Urinary bladder (tissue), 4 donors: ENCODE data around the gene OSBPL6. TPM values are rescaled to one million over a fixed set of nuclear protein-coding genes. Genes with fewer than 3 reads are reported as not detected.
"Not testable (repeated sequence)": the region's sequence is repeated elsewhere in the genome, so short reads cannot be mapped to it uniquely, and the experiment has no call there.

Source experiments
- DNase-seq: peaks from one replicate; pipeline ENCODE4 v3.0.0-alpha.2; 2015; ENCODE audit errors: extremely low spot score
- H3K27ac ChIP-seq: one replicate; pipeline ENCODE4 v1.5.1; 2013; ENCODE audit warnings: low read depth, mild to moderate bottlenecking, moderate library complexity
- H3K36me3 ChIP-seq: one replicate; pipeline ENCODE4 v1.6.1; 2013; ENCODE audit warnings: mild to moderate bottlenecking, moderate library complexity; ENCODE audit not compliant: insufficient read depth
- H3K4me1 ChIP-seq: one replicate; pipeline ENCODE4 v1.6.1; 2013; ENCODE audit warnings: mild to moderate bottlenecking, moderate library complexity; ENCODE audit not compliant: insufficient read depth
- H3K4me3 ChIP-seq: one replicate; pipeline ENCODE4 v1.5.1; 2013; ENCODE audit warnings: low read depth, low read length
- WGBS: extraction: QIAGEN DNeasy Blood & Tissue Kit; methylation state at CpG from one replicate; pipeline ENCODE4 v1.1.7; 2013; 5-methylcytosine and 5-hydroxymethylcytosine counted together
- polyA plus RNA-seq: library from polyadenylated mRNA; stranded (reverse); fragments of 200-250 nt; gene quantifications from one replicate; pipeline ENCODE4 v1.2.3, GENCODE V29; 2013
- total RNA-seq: library from RNA; depleted of rRNA; stranded (reverse); fragments of >200 nt; gene quantifications from one replicate; pipeline ENCODE4 v1.2.3, GENCODE V29; 2014
- donor health status: healthy with polysubstance abuse.
- donor health status: healthy.

OSBPL6 gene
- total and polyA plus RNA-seq, 2 donors, result 1.4 to 1.9 TPM

DNA sequence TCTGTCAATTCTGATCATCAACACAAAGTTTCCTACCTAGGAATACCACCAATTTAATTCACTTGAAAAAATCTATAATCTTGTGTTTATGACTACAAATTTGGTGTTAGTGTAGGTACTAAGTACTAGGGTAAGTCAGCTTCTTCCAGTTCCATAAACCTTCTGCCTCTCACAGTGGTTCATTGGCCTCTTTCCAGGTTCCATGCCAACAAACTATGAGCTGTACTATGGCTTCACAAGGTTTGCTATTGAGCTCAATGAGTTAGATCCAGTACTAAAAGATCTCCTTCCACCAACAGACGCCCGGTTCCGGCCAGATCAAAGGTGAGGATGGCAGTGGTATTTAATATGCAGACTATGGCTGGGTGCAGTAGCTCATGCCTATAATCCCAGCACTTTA lies 197.9 kb downstream of the OSBPL6 start:
- no peaks in the 10 kb centered on the region for H3K36me3 ChIP-seq
- H3K4me1 ChIP-seq, result no peaks in the 10 kb centered on the region
- H3K4me3 ChIP-seq, result no peak overlapping the region
- no peak for DNase-seq
- H3K27ac ChIP-seq, result no peak overlapping the region
- 94% methylated on average over 3 of the region's 3 CpGs for WGBS

DNA sequence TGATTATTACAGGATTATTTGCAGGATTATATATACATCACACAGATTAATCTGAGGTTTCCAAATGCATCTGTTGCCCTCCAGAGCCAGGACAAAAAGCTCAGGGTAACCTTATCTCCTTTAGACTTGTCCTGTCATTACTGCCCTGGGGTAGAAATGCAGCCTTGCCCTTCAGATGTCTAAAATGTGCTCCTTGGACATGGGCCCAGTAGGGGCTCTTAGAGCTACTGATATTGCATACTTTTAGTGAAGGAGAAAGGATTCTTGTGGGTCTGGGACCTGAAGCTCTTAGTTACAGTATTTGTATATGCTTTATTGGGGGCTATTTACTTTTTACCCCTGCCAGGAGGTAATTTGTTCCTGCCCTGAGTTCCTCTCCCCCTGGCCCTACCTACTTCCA lies 200.5 kb downstream of the OSBPL6 start:
- Histone ChIP-seq H3K27ac (no peak overlapping the region), H3K4me3 (no peak overlapping the region), H3K36me3 (no peaks in the 10 kb centered on the region), H3K4me1 (no peaks in the 10 kb centered on the region)
- DNase-seq, result no peak

DNA sequence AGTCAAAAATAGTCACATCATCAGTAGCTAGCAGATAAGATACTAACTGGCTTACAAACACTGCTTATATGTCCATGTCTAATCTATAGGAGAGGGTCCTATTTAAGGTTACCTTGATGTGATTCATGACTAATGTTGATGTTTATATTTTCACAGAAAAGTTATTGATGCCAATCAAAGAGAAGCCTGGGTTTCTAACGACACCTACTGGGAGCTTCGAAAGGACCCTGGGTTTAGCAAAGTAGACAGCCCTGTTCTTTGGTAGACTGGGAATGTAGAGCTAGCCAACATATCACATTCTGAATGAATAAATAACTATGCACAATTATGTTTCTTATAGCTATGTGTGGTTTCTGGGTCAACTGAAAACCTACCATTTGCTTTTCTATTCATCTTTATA lies 201.0 kb downstream of the OSBPL6 start:
- Histone ChIP-seq H3K27ac (no peak overlapping the region), H3K4me1 (no peaks in the 10 kb centered on the region), H3K36me3 (no peaks in the 10 kb centered on the region), H3K4me3 (no peak overlapping the region)
- DNase-seq, result no peak
- 84% methylated on average over 2 of the region's 2 CpGs for WGBS

DNA sequence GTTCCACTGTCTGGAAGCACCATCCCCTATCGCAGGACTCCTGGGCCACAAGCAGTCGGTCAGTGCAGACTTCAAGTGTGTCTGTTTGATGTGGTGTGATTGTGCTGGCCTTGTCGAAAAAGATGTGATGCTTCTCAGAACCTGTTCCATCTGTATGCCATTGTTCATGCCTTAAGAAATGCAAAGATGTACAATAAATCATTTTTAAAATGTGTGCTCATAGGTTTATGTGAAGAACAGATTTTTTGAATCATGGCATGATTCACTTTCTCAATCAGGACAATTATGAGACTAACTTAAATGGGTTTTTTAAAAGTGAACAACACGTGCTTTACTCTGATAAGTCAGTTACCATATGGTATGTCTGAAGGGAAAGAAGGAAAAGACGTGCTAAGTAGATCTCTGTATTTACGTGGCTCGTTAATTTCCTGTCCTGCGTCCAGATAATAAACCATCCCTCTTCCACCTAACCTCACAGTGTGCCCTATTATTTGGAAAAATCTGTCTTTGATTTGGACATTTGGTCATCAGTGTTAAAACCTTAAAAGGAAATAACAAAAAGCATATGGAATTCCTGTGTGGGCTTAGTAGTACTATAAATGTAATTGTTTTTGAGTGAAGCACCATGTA lies 201.7 kb downstream of the OSBPL6 start:
- no peak overlapping the region for H3K4me3 ChIP-seq
- no peak for DNase-seq
- 57% methylated on average over 8 of the region's 8 CpGs for WGBS
- no peaks in the 10 kb centered on the region for H3K36me3 ChIP-seq
- no peaks in the 10 kb centered on the region for H3K4me1 ChIP-seq
- no peak overlapping the region for H3K27ac ChIP-seq

DNA sequence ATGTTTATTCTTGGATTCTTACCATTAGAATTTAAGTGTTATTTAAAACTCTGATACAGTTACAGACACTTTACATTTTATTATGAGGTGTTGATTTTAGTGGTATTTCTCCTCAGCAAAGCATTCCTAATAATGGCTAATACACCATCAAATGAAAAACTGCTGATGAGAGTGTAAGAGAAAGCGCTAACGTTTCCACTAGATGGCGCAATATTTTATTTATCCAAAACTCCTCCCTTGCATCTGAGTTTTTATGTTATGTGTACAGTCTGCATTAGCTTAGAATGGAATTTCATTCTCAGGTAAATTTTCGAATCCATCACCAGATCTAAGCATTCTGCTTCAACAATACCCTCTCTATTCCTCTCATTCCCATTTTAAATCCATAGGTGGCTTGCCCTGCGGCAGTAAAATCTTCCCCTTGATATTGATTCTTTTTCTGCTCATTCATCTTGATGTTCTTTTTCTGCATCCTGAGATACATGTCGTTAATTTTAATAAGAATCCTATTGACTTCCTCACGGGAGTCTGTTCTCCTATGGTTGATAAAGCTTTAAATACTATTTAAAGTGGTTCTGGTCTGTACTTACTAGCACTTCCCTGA lies 202.8 kb downstream of the OSBPL6 start:
- no peak for DNase-seq
- no peak overlapping the region for H3K4me3 ChIP-seq
- no peaks in the 10 kb centered on the region for H3K4me1 ChIP-seq
- 14% methylated on average over 7 of the region's 7 CpGs for WGBS
- no peak overlapping the region for H3K27ac ChIP-seq
- H3K36me3 ChIP-seq, result no peaks in the 10 kb centered on the region

DNA sequence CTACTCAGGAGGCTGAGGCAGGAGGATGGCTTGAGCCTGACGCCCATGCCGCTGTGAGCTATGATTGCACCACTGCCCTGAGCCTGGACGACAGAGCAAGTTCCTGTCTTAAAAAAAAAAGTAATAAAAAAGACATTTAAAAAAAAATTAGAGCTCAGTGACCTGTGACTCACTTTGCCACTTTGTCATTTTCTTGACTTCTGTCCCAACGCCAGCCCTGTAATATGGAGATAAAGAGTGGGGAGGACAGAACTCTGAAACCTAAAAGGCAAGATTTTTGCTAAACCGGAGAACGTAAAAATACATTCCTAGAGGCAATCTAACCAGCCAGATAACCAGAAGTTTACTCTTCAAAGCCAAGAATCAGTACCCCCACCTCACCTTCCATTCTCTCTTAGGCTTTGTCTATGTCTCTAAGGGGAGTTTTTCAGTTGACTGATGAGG lies 207.7 kb downstream of the OSBPL6 start:
- H3K36me3 ChIP-seq, result no peaks in the 10 kb centered on the region
- no peak overlapping the region for H3K27ac ChIP-seq
- no peaks in the 10 kb centered on the region for H3K4me1 ChIP-seq
- no peak for DNase-seq
- WGBS, result 68% methylated on average over 6 of the region's 6 CpGs
- H3K4me3 ChIP-seq, result no peak overlapping the region

DNA sequence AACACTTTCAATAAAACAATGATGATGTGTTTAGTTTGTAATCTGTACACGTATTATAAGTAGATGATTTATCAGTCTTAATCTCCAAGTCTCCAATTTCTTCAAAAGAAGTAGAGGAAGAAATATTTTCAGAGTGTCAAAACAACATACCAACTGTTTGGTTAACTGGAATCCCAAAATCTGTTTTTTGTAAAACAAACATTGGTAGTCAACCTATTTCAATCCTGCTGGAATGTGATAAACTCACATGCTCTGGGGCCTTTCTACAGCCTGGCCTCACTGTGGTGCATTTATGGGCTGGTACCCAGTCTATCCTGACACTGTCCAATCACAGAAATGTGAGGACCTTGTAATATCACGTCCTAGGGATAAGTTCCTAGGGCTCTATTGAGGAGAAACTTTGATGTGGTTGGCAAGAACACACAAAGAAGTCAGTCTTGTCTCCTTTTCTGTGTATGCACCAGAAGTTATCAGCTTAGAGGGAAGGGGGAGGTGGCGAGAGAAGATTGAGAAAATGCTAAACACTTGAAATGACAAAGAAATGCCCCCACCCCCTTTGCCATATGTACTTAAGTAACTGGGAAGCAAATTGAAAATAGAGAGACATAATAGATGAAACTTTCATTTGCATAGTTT lies 209.5 kb downstream of the OSBPL6 start:
- WGBS, result 56% methylated on average over 3 of the region's 3 CpGs
- Histone ChIP-seq H3K4me1 (no peaks in the 10 kb centered on the region), H3K36me3 (no peaks in the 10 kb centered on the region), H3K4me3 (no peak overlapping the region), H3K27ac (no peak overlapping the region)
- DNase-seq, result no peak

DNA sequence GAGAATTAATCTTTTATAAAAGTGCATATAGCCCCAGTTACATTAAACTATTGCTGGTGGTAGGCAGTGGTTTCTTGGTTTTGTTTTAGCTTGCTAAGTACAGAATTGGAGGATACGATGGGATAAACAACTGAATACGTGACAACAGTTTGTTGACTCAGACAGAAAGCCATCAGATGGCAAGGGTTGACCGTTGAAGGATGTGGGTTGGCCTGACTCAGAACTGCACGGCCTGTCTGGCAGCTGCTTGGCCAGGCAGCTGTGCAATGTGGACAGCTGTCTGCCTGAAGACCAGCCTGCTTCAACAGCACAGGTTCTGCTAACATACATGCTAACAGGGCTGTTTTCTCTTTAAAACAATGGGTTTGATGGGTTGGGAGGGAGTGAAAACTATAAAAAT lies 210.1 kb downstream of the OSBPL6 start:
- H3K4me3 ChIP-seq, result no peak overlapping the region
- H3K27ac ChIP-seq, result no peak overlapping the region
- no peak for DNase-seq
- 26% methylated on average over 4 of the region's 4 CpGs for WGBS
- H3K36me3 ChIP-seq, result no peaks in the 10 kb centered on the region
- H3K4me1 ChIP-seq, result no peaks in the 10 kb centered on the region

DNA sequence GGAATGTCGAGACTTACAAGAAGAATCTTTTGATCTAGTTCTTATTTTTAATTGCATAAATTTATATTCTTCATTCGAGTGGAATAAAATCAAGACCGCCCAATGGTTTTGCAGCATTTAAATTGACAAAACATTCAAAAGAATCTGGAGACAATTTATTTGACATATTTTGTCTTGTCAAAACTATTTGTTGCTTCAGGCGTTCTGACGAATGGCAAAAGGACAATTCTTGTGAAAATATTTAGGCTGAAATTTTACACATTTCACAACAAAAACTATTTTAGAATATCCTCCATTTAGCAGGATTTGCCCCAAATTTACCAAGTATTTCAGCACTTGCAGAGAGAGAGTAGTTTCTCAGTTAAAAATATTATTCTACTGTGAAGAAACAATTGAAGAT lies 214.9 kb downstream of the OSBPL6 start:
- WGBS, result 87% methylated on average over 5 of the region's 5 CpGs
- no peaks in the 10 kb centered on the region for H3K36me3 ChIP-seq
- no peaks in the 10 kb centered on the region for H3K4me1 ChIP-seq
- no peak overlapping the region for H3K27ac ChIP-seq
- no peak for DNase-seq
- H3K4me3 ChIP-seq, result no peak overlapping the region

DNA sequence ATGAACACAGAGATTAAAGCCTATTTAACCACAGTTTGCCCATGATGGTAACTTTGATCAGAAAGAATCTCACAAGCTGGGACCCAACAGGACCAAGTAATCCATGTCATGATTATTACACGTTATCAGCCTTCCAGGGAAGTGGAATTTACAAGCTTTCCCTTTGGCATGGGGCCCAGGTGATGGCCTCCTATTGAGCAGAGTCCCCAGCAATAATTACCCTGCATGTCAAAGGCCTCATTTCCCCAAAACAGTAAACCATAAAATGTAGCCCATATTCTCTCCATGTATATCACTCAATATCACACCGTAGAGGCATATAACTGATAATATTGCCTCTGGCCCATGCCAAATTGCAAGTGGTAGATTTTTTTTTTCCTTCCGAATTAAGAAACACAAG lies 217.7 kb downstream of the OSBPL6 start:
- Histone ChIP-seq H3K27ac (no peak overlapping the region), H3K4me3 (no peak overlapping the region), H3K36me3 (no peaks in the 10 kb centered on the region), H3K4me1 (no peaks in the 10 kb centered on the region)
- no peak for DNase-seq
- 64% methylated on average over 3 of the region's 3 CpGs for WGBS

DNA sequence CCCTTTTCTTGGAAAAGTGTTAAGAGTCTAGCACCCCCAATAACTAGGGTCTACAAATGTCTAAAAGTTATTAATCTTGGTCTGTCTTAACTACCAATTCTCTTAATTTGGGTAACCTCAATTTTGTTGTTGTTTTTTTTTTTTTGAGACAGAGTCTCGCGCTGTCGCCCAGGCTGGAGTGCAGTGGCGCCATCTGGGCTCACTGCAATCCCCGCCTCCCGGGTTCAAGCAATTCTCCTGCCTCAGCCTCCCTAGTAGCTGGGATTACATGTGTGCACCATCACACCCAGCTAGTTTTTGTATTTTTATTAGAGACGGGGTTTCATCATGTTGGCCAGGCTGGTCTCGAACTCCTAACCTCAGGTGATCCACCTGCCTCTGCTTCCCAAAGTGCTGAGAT lies 218.1 kb downstream of the OSBPL6 start:
- DNase-seq, H3K27ac ChIP-seq, H3K4me1 ChIP-seq, H3K36me3 ChIP-seq, H3K4me3 ChIP-seq: not testable (repeated sequence)
- WGBS, result 98% methylated on average over 8 of the region's 8 CpGs

DNA sequence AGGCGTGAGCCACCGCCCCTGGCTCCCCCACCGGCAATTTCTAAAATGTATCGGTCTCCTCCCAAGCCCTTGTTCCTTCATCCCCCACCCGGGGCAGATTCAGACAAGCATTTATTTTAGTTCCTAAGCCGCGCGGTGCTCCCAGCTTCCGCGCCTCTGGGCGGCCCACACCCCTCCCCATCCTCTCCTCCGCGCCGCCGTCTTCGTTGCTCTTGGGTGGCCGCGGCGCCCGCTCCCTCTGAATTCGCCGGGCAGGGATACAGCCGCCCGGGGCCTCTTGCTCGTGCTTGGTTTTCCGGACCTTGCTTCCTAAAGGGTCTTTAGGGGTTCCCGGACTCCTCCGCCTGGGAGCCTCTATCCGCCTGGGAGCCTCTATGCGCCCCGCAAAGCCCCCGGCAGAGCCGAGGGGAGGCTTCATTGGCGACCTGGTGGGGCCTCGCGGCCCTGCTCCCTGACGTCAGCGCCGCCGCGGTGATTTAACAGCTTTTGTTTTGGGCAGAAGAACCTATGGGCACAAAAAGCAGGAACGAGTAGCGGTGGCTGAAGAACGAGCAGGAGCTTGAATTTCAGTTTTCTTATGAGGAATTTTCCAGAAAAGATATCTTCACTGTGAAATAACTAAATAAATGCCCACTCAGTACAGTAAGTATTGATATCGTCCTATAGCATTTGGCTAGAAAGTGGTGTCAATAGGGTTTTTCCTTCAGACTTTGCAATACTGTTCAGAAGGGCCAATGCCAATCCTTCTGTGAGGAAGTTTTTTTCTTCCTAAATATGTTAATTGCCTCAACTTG lies 219.4 kb downstream of the OSBPL6 start:
- Histone ChIP-seq H3K4me3 (peak overlapping the region; percentile 55), H3K36me3 (no peaks in the 10 kb centered on the region), H3K4me1 (no peaks in the 10 kb centered on the region), H3K27ac (peak overlapping the region; percentile 95)
- DNase-seq, result no peak
- WGBS, result under 1% methylated on average over 45 of the region's 45 CpGs

DNA sequence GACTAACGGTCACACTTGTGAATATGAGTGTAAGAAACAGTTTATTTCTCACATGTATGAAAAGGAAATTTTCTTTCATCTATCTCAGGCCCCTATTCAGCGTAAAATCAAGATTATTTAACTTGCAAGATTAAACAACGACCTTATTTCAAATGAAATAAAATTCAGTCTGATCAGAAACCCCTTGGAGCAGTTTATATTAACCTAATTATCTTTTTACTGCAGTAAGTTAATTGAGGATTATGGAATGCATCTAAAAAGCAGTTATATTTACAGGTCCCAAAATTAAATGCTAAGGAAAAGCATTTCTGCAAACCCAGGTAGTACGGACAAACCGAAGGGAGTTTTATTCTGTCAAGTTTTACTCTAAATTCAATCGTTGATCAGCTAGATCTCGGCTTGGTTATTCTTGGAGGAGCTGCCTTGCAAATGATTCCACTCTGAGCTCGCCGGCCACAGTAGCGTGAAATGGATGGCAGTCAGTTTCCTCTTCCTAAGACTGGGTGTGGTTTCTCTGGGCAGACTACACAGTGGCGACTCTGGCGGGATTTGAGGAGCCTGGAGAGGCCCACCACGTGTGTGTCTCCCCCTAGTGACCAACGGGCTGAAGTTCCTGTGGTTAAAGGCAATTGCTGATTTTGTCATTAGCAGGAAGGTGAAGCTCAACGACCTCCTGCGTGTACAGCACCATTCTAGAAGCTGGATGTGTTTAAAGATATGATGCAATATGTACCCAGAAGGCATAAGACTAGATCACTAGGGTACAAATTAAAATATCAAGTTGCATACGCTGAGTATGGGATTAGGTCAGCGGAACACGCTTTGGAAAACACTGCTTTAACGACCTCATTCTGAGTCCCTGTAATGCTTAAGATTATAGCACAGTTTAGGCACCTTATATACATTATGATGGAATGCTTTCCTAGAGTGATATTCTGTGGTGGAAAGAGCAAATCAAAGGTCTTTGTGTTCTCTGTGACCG lies 220.2 kb downstream of the OSBPL6 start:
- 15% methylated on average over 21 of the region's 21 CpGs for WGBS
- Histone ChIP-seq H3K4me3 (peak overlapping the region; percentile 55), H3K27ac (peak overlapping the region; percentile 95), H3K4me1 (no peaks in the 10 kb centered on the region), H3K36me3 (no peaks in the 10 kb centered on the region)
- DNase-seq, result peak; percentile 73
